GM10266 (cell line): ENCODE measurements around the gene PTCH1.

Experiments
- DNase-seq: peaks from one replicate; pipeline ENCODE4 v3.0.0; 2012; ENCODE audit errors: extremely low spot score
- TF ChIP-seq, protein P1 (sequence below): IDR thresholded peaks from 2 replicates; pipeline ENCODE4 v1.5.1; 2012; ENCODE audit warnings: mild to moderate bottlenecking, low read depth; ENCODE audit not compliant: control insufficient read depth, insufficient read depth; ENCODE audit errors: missing control alignments

PTCH1 gene

GRCh38 chr9:95521699-95522098 lies 4.9 kb upstream of the PTCH1 start:
- no peak for DNase-seq
- TF ChIP-seq, protein P1, sequence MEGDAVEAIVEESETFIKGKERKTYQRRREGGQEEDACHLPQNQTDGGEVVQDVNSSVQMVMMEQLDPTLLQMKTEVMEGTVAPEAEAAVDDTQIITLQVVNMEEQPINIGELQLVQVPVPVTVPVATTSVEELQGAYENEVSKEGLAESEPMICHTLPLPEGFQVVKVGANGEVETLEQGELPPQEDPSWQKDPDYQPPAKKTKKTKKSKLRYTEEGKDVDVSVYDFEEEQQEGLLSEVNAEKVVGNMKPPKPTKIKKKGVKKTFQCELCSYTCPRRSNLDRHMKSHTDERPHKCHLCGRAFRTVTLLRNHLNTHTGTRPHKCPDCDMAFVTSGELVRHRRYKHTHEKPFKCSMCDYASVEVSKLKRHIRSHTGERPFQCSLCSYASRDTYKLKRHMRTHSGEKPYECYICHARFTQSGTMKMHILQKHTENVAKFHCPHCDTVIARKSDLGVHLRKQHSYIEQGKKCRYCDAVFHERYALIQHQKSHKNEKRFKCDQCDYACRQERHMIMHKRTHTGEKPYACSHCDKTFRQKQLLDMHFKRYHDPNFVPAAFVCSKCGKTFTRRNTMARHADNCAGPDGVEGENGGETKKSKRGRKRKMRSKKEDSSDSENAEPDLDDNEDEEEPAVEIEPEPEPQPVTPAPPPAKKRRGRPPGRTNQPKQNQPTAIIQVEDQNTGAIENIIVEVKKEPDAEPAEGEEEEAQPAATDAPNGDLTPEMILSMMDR = no peak

DNA sequence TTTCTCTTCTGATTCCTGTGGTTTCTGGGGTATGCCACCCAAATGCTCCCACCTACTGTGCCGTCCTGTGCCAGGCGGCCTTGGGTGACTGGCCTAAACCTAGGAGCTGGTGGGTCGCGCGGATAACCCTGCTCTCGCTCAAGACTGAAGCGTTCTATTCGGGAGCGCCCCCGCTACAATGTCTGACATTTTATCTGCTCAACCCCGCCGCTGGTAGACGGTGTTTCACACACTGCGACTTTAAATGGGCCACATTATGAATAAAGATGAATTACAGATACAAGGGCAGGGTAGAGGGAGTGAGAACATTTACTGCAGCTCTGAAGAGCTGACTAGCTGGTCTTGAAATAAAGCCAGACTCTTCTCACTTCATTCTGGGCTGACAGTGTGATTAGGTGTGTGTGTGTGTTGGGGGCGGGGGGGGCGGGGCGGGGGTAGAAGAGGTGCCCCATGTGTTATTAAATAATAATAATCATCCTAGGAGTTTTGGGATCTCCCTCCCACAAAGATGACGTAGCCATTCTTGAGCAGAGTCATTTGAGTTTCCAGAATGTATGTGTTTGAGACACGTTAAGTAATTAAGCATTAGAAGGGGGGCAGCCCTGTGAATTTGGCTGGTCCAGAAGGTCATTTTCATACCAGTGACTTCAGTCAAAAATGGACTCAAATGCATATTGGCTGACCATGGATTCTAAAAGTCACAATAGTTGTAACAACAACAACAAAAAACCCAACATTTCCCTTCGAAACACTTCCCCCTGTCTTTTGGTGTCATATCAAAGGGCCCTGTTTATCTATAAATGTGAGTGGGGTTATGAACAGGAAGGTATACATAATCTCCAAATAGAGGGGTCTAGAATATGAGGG lies 1.0 kb upstream of the PTCH1 start:
- no peak for DNase-seq
- TF ChIP-seq, protein P1 = no peak

DNA sequence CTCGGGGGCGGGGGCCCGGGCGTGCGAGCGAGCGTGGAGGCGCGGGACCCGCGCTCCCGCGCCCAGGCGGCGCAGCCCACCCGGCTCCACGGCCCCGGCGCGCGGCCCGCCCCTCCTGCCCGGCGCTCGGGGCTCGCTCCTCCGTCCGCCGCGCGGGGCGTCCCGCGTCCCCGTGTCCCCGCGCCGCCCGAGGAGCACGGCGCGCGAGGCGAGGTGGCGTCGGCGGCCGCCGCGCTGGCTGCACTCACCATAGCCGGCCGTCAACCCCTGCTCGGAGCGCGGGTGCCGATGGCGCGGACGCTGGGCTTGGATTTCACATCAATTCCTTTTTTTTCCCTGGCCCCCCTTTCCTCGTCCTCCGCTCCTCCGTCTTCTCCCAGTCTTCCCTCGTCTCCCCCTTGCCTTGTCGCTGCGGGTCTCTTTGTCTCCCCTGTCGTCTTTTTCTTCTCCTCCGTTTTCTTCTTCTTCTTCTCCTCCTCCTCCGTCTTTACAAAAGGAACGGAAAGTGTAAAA lies 494 bp downstream of the PTCH1 start:
- DNase-seq = no peak
- TF ChIP-seq, protein P1 = no peak

DNA sequence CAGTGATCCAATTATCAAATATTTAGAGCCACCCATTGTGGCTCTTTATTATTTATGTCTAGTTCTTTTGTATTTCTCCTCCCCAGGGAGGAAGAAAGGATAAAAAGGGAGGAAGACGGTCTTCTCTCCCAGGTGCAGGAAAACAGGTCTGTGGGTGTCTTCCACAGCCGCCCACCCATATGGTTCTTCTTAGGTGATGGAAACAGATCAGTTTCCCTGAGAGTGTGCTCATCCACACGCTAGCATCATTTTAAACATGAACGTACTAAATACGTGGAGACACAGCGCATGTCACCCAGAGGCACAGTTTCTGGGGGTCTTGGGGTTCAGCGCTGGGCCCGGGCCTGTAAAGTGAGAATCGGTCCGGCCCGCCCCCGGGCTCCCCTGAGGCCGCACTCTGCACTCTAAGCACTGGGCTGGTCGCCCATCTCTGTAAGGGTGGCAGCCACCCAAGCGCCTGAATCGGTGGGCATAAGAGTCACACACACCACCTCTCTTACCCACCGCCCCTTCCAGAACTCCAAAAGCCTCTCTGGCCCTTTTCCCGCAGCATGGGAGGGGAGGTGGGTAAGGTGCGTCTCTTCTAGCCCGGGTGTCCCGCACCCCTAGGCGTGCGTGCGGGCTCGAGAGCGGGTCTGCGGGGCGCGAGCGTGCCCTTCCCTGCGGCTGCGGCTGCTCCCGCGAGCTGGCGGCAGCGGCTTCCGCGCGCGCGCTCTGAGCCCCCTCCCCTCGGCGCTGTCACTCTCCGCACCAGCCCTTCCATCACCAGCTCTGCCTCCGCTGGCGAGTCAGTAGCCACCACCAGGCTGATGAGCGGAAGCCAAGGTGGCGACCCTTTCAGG lies 1.3 kb downstream of the PTCH1 start:
- DNase-seq = no peak

DNA sequence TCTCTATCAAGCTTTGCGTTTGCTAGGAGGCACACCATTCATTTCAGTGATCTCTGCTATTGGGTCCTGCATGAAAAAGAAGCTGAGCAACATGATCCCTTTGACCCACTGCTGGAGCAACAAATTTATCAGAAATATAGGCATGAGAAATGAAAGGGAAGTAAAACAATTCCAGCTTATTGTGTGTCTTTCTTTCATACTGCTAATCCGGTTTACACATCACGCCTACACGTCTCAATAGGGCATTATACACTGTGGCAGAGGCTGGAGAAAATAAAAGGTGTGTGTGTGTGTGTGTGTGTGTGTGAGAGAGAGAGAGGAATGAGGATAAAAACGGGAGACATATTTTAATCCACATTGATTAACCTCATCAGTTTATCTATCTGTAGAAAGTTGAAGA lies 2.4 kb downstream of the PTCH1 start:
- TF ChIP-seq, protein P1 = no peak
- DNase-seq = no peak

More for the DNA sequence above, 1.3 kb downstream of the PTCH1 start:
- TF ChIP-seq, protein P1 = no peak

DNA sequence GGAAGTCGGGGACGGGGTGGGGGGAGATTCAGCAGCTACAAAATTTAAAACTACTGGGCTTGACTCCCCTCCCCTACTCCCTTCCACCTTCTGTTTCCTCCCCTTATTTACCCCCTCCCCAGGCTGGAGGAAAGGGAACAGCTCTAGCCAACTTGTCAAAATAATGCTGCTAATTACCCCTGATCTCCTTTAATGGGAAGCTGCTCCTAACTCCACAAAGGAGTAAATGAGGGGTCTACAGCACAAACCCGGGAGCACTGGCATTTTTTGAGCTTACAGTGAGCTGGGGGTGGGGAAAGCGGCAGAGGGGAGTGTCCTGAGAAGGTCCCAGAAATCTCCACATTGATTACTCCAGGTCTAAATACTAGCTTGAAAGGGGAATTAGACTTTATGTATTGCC lies 3.1 kb downstream of the PTCH1 start:
- DNase-seq = no peak
- TF ChIP-seq, protein P1 = no peak
